ENCODE results near the gene ASTN2. TPM values are rescaled to one million over a fixed set of nuclear protein-coding genes. Genes with fewer than 3 reads are reported as not detected.
A peak's percentile ranks its signal among the peaks of the same experiment; 100 is the strongest.

Gene ASTN2
- total and polyA plus RNA-seq, 9 of the 15 experiments (the other 6 are each of a cell fraction or from before 2014, with no cell fraction given), result 0.56 to 3.5 (median 1.9) TPM

DNA sequence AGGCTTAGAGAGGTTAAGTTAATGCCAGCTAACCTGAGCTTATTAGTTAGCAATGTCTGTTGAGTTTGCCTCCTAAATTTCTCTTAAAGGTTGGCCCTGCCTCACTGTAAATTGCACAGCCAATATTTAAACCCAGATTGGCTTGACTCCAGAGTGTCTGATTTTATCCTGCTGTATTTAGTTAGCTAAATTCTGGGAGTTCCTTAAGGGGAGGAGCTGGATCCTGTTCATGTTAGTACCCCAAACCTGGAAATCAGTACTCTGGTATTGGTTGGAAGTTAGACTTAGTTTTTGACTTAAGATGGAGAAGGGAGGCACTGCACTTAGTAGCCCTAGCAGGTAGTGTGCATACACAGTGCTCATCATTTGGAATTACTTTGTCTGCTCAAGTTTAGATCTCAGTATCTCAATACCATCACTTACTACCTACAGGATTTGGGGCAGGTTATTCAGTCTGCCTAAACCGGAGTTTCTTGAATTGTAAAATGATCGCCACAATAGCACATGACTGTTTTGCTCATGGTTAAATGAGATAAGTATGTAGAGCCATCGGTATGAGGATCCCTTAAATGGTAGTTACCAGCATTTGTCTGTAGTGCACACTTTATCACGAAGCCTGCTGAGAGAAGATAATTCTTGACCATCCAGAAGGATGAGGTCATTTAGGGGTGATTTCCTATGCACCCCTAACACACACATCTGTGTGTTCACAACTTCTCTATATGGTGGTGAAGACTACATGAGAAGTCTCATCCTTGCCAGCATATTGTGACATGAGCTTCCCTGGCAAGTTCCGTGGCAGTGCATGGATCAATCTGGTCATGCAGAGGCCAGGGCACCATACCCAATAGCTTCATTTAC lies 992.5 kb downstream of the ASTN2 start (continued):
- TF ChIP-seq, protein P1, sequence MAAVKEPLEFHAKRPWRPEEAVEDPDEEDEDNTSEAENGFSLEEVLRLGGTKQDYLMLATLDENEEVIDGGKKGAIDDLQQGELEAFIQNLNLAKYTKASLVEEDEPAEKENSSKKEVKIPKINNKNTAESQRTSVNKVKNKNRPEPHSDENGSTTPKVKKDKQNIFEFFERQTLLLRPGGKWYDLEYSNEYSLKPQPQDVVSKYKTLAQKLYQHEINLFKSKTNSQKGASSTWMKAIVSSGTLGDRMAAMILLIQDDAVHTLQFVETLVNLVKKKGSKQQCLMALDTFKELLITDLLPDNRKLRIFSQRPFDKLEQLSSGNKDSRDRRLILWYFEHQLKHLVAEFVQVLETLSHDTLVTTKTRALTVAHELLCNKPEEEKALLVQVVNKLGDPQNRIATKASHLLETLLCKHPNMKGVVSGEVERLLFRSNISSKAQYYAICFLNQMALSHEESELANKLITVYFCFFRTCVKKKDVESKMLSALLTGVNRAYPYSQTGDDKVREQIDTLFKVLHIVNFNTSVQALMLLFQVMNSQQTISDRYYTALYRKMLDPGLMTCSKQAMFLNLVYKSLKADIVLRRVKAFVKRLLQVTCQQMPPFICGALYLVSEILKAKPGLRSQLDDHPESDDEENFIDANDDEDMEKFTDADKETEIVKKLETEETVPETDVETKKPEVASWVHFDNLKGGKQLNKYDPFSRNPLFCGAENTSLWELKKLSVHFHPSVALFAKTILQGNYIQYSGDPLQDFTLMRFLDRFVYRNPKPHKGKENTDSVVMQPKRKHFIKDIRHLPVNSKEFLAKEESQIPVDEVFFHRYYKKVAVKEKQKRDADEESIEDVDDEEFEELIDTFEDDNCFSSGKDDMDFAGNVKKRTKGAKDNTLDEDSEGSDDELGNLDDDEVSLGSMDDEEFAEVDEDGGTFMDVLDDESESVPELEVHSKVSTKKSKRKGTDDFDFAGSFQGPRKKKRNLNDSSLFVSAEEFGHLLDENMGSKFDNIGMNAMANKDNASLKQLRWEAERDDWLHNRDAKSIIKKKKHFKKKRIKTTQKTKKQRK (IDR thresholded peaks at IDR 0.05; ENCODE audit: borderline replicate concordance, low read depth, low read length), result no peak
- TF ChIP-seq ZNF239 (CRISPR knock-in tag; IDR thresholded peaks at IDR 0.05) (peak; percentile 9; the same call in 1 of the 2 replicates), SMC3 (conservative IDR thresholded peaks at IDR 0.05; ENCODE audit: insufficient read depth, low read depth, low read length) (no peak), HIVEP1 (CRISPR knock-in tag; IDR thresholded peaks at IDR 0.05) (no peak), SIX5 (IDR thresholded peaks at IDR 0.05; ENCODE audit: borderline replicate concordance in 1 of 2, insufficient read depth in 1 of 2, low read depth in 1 of 2, low read length in 2 of 2) (no peak), FOXA3 (CRISPR knock-in tag; conservative IDR thresholded peaks at IDR 0.05 in 1 of 2, IDR thresholded peaks at IDR 0.05 in 1 of 2) (no peak), ZNF146 (CRISPR knock-in tag; IDR thresholded peaks at IDR 0.05; ENCODE audit: unreplicated experiment) (no peak), ZNF354B (CRISPR knock-in tag; IDR thresholded peaks at IDR 0.05) (0 out of 2 replicates have a peak, but pooled peaks have one; percentile 20), ZNF584 (CRISPR knock-in tag; IDR thresholded peaks at IDR 0.05; ENCODE audit: low read depth) (0 out of 2 replicates have a peak, but pooled peaks have one; percentile 48), ZNF830 (CRISPR knock-in tag; IDR thresholded peaks at IDR 0.05) (no peak), NR2C2 (CRISPR knock-in tag; IDR thresholded peaks at IDR 0.05) (no peak), NR2C2 (tag; IDR thresholded peaks at IDR 0.05) (peak; percentile 65)

All from K562 (cell line).